Chondrocyte (in vitro differentiated cells): Measurements from ENCODE around the gene COPS7B. TPM values are rescaled to one million over a fixed set of nuclear protein-coding genes. Genes with fewer than 3 reads are reported as not detected.

Source experiments
- DNase-seq: peaks from one replicate; pipeline ENCODE4 v3.0.0; 2021; ENCODE audit warnings: mixed read lengths, low spot score
- H3K27ac Mint-ChIP-seq: one replicate; pipeline ENCODE4 v1.8.0; 2021; ENCODE audit warnings: mild to moderate bottlenecking, moderate library complexity, mixed read lengths; ENCODE audit not compliant: unreplicated experiment
- H3K27me3 Mint-ChIP-seq: 2 replicates; pipeline ENCODE4 v1.8.0; 2021; ENCODE audit warnings: low read depth, mixed read lengths
- H3K36me3 Mint-ChIP-seq: 2 replicates; pipeline ENCODE4 v1.8.0; 2021; ENCODE audit warnings: low read depth, mixed read lengths
- H3K4me1 Mint-ChIP-seq: 2 replicates; pipeline ENCODE4 v1.8.0; 2021; ENCODE audit warnings: low read depth, mild to moderate bottlenecking, mixed read lengths
- H3K4me3 Mint-ChIP-seq: one replicate; pipeline ENCODE4 v1.8.0; 2021; ENCODE audit warnings: mild to moderate bottlenecking, moderate library complexity, mixed read lengths; ENCODE audit not compliant: unreplicated experiment
- H3K9me3 Mint-ChIP-seq: 2 replicates; pipeline ENCODE4 v1.8.0; 2021; ENCODE audit warnings: low read depth, mixed read lengths
- total RNA-seq: library from RNA; stranded (reverse); gene quantifications from 3 replicates; pipeline ENCODE4 v1.2.1, GENCODE V29; 2021
- TF ChIP-seq, protein P1 (sequence below): fragments of 200-600 bp; sonication (generic); IDR thresholded peaks from 2 replicates; pipeline ENCODE4 v1.5.0; 2021; ENCODE audit warnings: antibody characterized with exemption, mild to moderate bottlenecking, moderate library complexity

COPS7B gene
- total RNA-seq, 1 donor from 2014 or later = 29.4 TPM

DNA sequence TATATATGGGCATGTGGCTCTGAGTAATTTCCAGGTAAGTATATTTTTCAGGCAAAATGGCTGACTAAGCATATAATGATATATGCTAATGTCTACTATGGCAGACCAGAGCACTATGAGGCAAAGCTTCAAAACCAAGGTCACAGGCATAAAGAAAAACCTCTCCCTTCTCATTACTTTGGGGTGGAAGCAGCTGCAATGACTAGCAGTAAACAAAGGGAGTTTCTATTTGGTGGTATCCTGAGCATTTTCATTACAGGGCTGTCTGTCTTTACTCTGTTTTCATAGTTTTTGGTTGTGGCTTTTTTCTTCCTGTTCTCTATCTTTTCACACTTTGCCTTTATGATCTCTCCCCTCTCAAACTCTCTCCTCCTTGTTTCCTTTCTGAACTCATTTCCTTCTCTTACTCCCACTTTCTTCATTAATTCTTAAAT lies 20.7 kb upstream of the COPS7B start:
- peaks cover 28% of the 10 kb centered on the region for H3K4me1 Mint-ChIP-seq
- no peak for DNase-seq
- H3K4me3 Mint-ChIP-seq = no peak overlapping the region
- no peaks in the 10 kb centered on the region for H3K36me3 Mint-ChIP-seq
- no peaks in the 10 kb centered on the region for H3K27me3 Mint-ChIP-seq
- no peaks in the 10 kb centered on the region for H3K9me3 Mint-ChIP-seq
- TF ChIP-seq, protein P1, sequence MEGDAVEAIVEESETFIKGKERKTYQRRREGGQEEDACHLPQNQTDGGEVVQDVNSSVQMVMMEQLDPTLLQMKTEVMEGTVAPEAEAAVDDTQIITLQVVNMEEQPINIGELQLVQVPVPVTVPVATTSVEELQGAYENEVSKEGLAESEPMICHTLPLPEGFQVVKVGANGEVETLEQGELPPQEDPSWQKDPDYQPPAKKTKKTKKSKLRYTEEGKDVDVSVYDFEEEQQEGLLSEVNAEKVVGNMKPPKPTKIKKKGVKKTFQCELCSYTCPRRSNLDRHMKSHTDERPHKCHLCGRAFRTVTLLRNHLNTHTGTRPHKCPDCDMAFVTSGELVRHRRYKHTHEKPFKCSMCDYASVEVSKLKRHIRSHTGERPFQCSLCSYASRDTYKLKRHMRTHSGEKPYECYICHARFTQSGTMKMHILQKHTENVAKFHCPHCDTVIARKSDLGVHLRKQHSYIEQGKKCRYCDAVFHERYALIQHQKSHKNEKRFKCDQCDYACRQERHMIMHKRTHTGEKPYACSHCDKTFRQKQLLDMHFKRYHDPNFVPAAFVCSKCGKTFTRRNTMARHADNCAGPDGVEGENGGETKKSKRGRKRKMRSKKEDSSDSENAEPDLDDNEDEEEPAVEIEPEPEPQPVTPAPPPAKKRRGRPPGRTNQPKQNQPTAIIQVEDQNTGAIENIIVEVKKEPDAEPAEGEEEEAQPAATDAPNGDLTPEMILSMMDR = no peak
- H3K27ac Mint-ChIP-seq = no peak overlapping the region

- Mint-ChIP-seq H3K27ac (no peak overlapping the region), H3K27me3 (no peaks in the 10 kb centered on the region), H3K9me3 (no peaks in the 10 kb centered on the region), H3K4me3 (no peak overlapping the region), H3K4me1 (peaks cover 24% of the 10 kb centered on the region), H3K36me3 (no peaks in the 10 kb centered on the region)
- TF ChIP-seq, protein P1 = no peak
- no peak for DNase-seq
Observed at GRCh38 chr2:231769170-231770136, 16.8 kb upstream of the COPS7B start.

GRCh38 chr2:231780123-231780908 lies 5.9 kb upstream of the COPS7B start:
- Mint-ChIP-seq H3K36me3 (no peaks in the 10 kb centered on the region), H3K27ac (peak overlapping the region; percentile 42), H3K4me3 (peak overlapping the region; percentile 92), H3K4me1 (peaks cover 33% of the 10 kb centered on the region), H3K27me3 (no peaks in the 10 kb centered on the region), H3K9me3 (no peaks in the 10 kb centered on the region)
- no peak for DNase-seq
- TF ChIP-seq, protein P1 = no peak

GRCh38 chr2:231780909-231781797 lies 5.1 kb upstream of the COPS7B start, which contains the start of gene PDE6D:
TSS of gene PDE6D (minus strand) at chr2:231781282. CDS start at chr2:231781114, 168 bp downstream.
- peak; percentile 99 for DNase-seq
- Mint-ChIP-seq H3K27me3 (no peaks in the 10 kb centered on the region), H3K36me3 (no peaks in the 10 kb centered on the region), H3K27ac (peak within 1 kb of the TSS; percentile 96), H3K9me3 (no peaks in the 10 kb centered on the region), H3K4me1 (peaks cover 41% of the 10 kb centered on the region), H3K4me3 (peak within 1 kb of the TSS; percentile 92)
- TF ChIP-seq, protein P1 = no peak
